OCI-LY3 (cell line): ENCODE data around the gene PSPC1.

ENCODE experiments used
- CTCF ChIP-seq: fragments of 200-600, 300-600 bp; sonication (generic); IDR thresholded peaks from 2 replicates; pipeline ENCODE4 v1.5.1; 2014; ENCODE audit warnings: antibody characterized with exemption, low read length, low read depth
- EZH2phosphoT487 ChIP-seq: fragments of 200-600 bp; shearing (Covaris generic); IDR thresholded peaks from 2 replicates; pipeline ENCODE4 v1.6.1; 2018; ENCODE audit warnings: antibody characterized with exemption, mixed run types, low read depth

- TF ChIP-seq CTCF (no peak), EZH2phosphoT487 (no peak)
Observed at GRCh38 chr13:19767966-19768365, 14.8 kb downstream of the PSPC1 start.
